Neural cell (in vitro differentiated cells): Measurements from ENCODE around the gene SH3PXD2B. TPM values are rescaled to one million over a fixed set of nuclear protein-coding genes. Genes with fewer than 3 reads are reported as not detected.

Source experiments
- H2AFZ ChIP-seq: fragments of 200-600, 300-800 bp; sonication (generic), shearing (Covaris generic); 2 replicates; pipeline ENCODE4 v1.6.0; 2014; ENCODE audit warnings: low read depth, mild to moderate bottlenecking, antibody characterized with exemption, low read length, moderate library complexity
- H3F3A ChIP-seq: fragments of 200-600 bp; shearing (Covaris generic); 2 replicates; pipeline ENCODE4 v1.6.1; 2016; ENCODE audit warnings: mild to moderate bottlenecking, moderate library complexity, mixed read lengths, antibody characterized with exemption, low read length; ENCODE audit not compliant: insufficient read depth, poor library complexity, severe bottlenecking
- H3K27ac ChIP-seq: fragments of 200-600, 300-800 bp; sonication (generic), shearing (Covaris generic); 2 replicates; pipeline ENCODE4 v1.5.1; 2014; ENCODE audit warnings: mild to moderate bottlenecking, low read length, moderate library complexity
- H3K27me3 ChIP-seq: fragments of 300-800, 200-600 bp; sonication (generic), shearing (Covaris generic); 2 replicates; pipeline ENCODE4 v1.6.0; 2014; ENCODE audit warnings: mild to moderate bottlenecking, low read depth, low read length, moderate library complexity; ENCODE audit not compliant: insufficient read depth
- H3K36me3 ChIP-seq: fragments of 300-800, 200-600 bp; sonication (generic), shearing (Covaris generic); 2 replicates; pipeline ENCODE4 v1.5.1; 2014; ENCODE audit warnings: mild to moderate bottlenecking, antibody characterized with exemption, low read length, moderate library complexity; ENCODE audit not compliant: insufficient read depth
- H3K4me2 ChIP-seq: fragments of 300-800, 200-600 bp; sonication (generic), shearing (Covaris generic); 2 replicates; pipeline ENCODE4 v1.6.0; 2014; ENCODE audit warnings: mild to moderate bottlenecking, low read length
- H3K4me3 ChIP-seq: fragments of 300-800, 200-600 bp; sonication (generic), shearing (Covaris generic); 2 replicates; pipeline ENCODE4 v1.5.1; 2014; ENCODE audit warnings: mild to moderate bottlenecking, low read length, moderate library complexity
- H3K79me2 ChIP-seq: fragments of 200-600 bp; shearing (Covaris generic); replicated peaks from 2 replicates; pipeline ENCODE4 v1.6.0; 2014; ENCODE audit warnings: mild to moderate bottlenecking, low read length, moderate library complexity; ENCODE audit not compliant: insufficient read depth
- H3K9ac ChIP-seq: fragments of 300-800, 200-600 bp; sonication (generic), shearing (Covaris generic); 2 replicates; pipeline ENCODE4 v1.6.1; 2016; ENCODE audit warnings: mild to moderate bottlenecking, low read length, mixed read lengths
- H3K9me2 ChIP-seq: fragments of 200-600 bp; shearing (Covaris generic); 2 replicates; pipeline ENCODE4 v1.6.1; 2016; ENCODE audit warnings: mild to moderate bottlenecking, low read length, mixed read lengths; ENCODE audit not compliant: insufficient read depth
- H3K9me3 ChIP-seq: fragments of 200-600, 300-800 bp; sonication (generic), shearing (Covaris generic); 2 replicates; pipeline ENCODE4 v1.6.1; 2016; ENCODE audit warnings: mild to moderate bottlenecking, mixed run types, low read length, moderate library complexity, mixed read lengths
- H4K20me1 ChIP-seq: fragments of 200-600 bp; shearing (Covaris generic); 2 replicates; pipeline ENCODE4 v1.6.1; 2016; ENCODE audit warnings: mild to moderate bottlenecking, mixed run types; ENCODE audit not compliant: insufficient read depth
- CTCF ChIP-seq: fragments of 450-650 bp; IDR thresholded peaks from 2 replicates; pipeline ENCODE4 v1.5.1; 2014; ENCODE audit warnings: antibody characterized with exemption, mild to moderate bottlenecking, moderate library complexity; ENCODE audit not compliant: poor library complexity, severe bottlenecking
- EP300 ChIP-seq: fragments of 450-650 bp; conservative IDR thresholded peaks from 2 replicates; pipeline ENCODE4 v1.6.1; 2014; ENCODE audit warnings: antibody characterized with exemption, mild to moderate bottlenecking, moderate library complexity; ENCODE audit not compliant: poor library complexity, severe bottlenecking
- EZH2 ChIP-seq: fragments of 200-600, 300-800 bp; shearing (Covaris generic), sonication (generic); IDR thresholded peaks from 2 replicates; pipeline ENCODE4 v1.6.1; 2014; ENCODE audit warnings: antibody characterized with exemption, low read length, borderline replicate concordance, mild to moderate bottlenecking; ENCODE audit not compliant: insufficient read depth, poor library complexity, severe bottlenecking
- MXI1 ChIP-seq: fragments of 450-650 bp; conservative IDR thresholded peaks from 2 replicates; pipeline ENCODE4 v1.6.1; 2014; ENCODE audit warnings: antibody characterized with exemption, mild to moderate bottlenecking; ENCODE audit not compliant: poor library complexity, severe bottlenecking
- POLR2AphosphoS5 ChIP-seq: IDR thresholded peaks from 2 replicates; pipeline ENCODE4 v1.6.1; 2012
- RAD21 ChIP-seq: fragments of 450-650 bp; conservative IDR thresholded peaks from 2 replicates; pipeline ENCODE4 v1.6.1; 2014; ENCODE audit warnings: antibody characterized with exemption, mild to moderate bottlenecking, moderate library complexity
- REST ChIP-seq: IDR thresholded peaks from 2 replicates; pipeline ENCODE4 v1.6.1; 2012; ENCODE audit warnings: borderline replicate concordance
- SMC3 ChIP-seq: fragments of 450-650 bp; conservative IDR thresholded peaks from 2 replicates; pipeline ENCODE4 v1.6.1; 2014; ENCODE audit warnings: antibody characterized with exemption, mild to moderate bottlenecking, moderate library complexity; ENCODE audit not compliant: poor library complexity
- TAF1 ChIP-seq: IDR thresholded peaks from 2 replicates; pipeline ENCODE4 v1.6.1; 2012; ENCODE audit warnings: low read depth
- polyA plus RNA-seq: library from polyadenylated mRNA; depleted of rRNA; stranded (reverse); fragments of >200 nt; gene quantifications from 2 replicates; pipeline ENCODE4 v1.2.3, GENCODE V29; 2014

The SH3PXD2B gene
- polyA plus RNA-seq, 1 donor from 2014 or later: 11.7 TPM

- no peak for TF ChIP-seq EZH2
- no peak for TF ChIP-seq EP300
- no peak for TF ChIP-seq RAD21
- TF ChIP-seq SMC3: no peak
- no peak for TF ChIP-seq MXI1
- no peak for TF ChIP-seq REST
- no peak for TF ChIP-seq CTCF
- no peak for TF ChIP-seq TAF1
- no peak for TF ChIP-seq POLR2AphosphoS5
- Histone ChIP-seq H3K9me2 (no peaks in the 10 kb centered on the region), H4K20me1 (no peaks in the 10 kb centered on the region), H3K9ac (no peak overlapping the region), H3K36me3 (no peaks in the 10 kb centered on the region), H2AFZ (no peak overlapping the region), H3K4me3 (no peak overlapping the region), H3F3A (no peaks in the 10 kb centered on the region), H3K79me2 (peaks cover 7% of the 10 kb centered on the region), H3K4me2 (no peak overlapping the region), H3K27ac (no peak overlapping the region), H3K27me3 (no peaks in the 10 kb centered on the region), H3K9me3 (no peaks in the 10 kb centered on the region)
These were observed 17.4 kb downstream of the SH3PXD2B start for GRCh38 chr5:172436879-172437369.

GRCh38 chr5:172436078-172436878 is 18.0 kb downstream of the SH3PXD2B start:
- Histone ChIP-seq H3K4me3 (no peak overlapping the region), H3K79me2 (peaks cover 7% of the 10 kb centered on the region), H4K20me1 (no peaks in the 10 kb centered on the region), H3K4me2 (no peak overlapping the region), H3K9me2 (no peaks in the 10 kb centered on the region), H3K27me3 (no peaks in the 10 kb centered on the region), H3K9ac (no peak overlapping the region), H2AFZ (no peak overlapping the region), H3K9me3 (no peaks in the 10 kb centered on the region), H3F3A (no peaks in the 10 kb centered on the region), H3K36me3 (no peaks in the 10 kb centered on the region), H3K27ac (no peak overlapping the region)
- TF ChIP-seq EZH2 (no peak), MXI1 (no peak), SMC3 (no peak), RAD21 (no peak), TAF1 (no peak), POLR2AphosphoS5 (no peak), EP300 (no peak), CTCF (no peak), REST (no peak)
